T-cell (primary cell): Measurements from ENCODE around the gene CHFR. TPM values are rescaled to one million over a fixed set of nuclear protein-coding genes. Genes with fewer than 3 reads are reported as not detected.
"Not testable (repeated sequence)": the region's sequence is repeated elsewhere in the genome, so short reads cannot be mapped to it uniquely, and the experiment has no call there.

Experiments
- ATAC-seq, 4 experiments: fragments of 200-7000 bp in 3 of 4; fragments of 150-1000 bp in 1 of 4; cut with Tn5 transposase; replicated peaks in 1 of 4; 1 replicate in 3 of 4; 2 replicates in 1 of 4; pipeline ENCODE4 v1.10.0; 2021; ENCODE audit warnings: moderate library complexity in 3 of 4, mild to moderate bottlenecking in 2 of 4, moderate number of reproducible peaks in 1 of 4
- CTCF ChIA-PET, 2 donors: fragments of 300-600 bp; sonication (Branson Sonifier 250); formaldehyde crosslinking; loops; one replicate each; lab custom pipeline; 2022; ENCODE audit warnings: antibody characterized with exemption in 2 of 2; lab: Charles Lee
- POLR2A ChIA-PET, 2 donors: fragments of 300-600 bp; sonication (Branson Sonifier 250); formaldehyde crosslinking; loops; one replicate each; lab custom pipeline; 2022; ENCODE audit warnings: antibody characterized with exemption in 2 of 2; lab: Charles Lee
- DNase-seq, 35 experiments: peaks; one replicate each; pipeline versions ENCODE4 v3.0.0 to v3.0.0-alpha.2; 2013 to 2023
- H3K27ac ChIP-seq: one replicate; pipeline ENCODE4 v1.5.1; 2013; ENCODE audit warnings: low read length
- H3K27me3 ChIP-seq, 2 experiments: replicated peaks in 1 of 2; 1 replicate in 1 of 2; 2 replicates in 1 of 2; pipeline versions ENCODE4 v1.6.1 to v1.7.0; 2013; ENCODE audit warnings: low read length in 1 of 2, mixed read lengths in 1 of 2; ENCODE audit not compliant: control insufficient read depth in 2 of 2, insufficient read depth in 2 of 2; ENCODE audit errors: extremely low read depth in 1 of 2
- H3K36me3 ChIP-seq, 2 donors: 1 replicate in 1 of 2; 2 replicates in 1 of 2; pipeline versions ENCODE4 v1.6.1 to v1.7.0; 2013; ENCODE audit warnings: low read length in 1 of 2; ENCODE audit not compliant: control insufficient read depth in 2 of 2, insufficient read depth in 1 of 2; ENCODE audit errors: extremely low read depth in 1 of 2
- H3K4me1 ChIP-seq, 2 experiments: 1 replicate in 1 of 2; 2 replicates in 1 of 2; pipeline versions ENCODE4 v1.6.1 to v1.7.0; 2013; ENCODE audit warnings: low read length in 2 of 2, mixed read lengths in 1 of 2; ENCODE audit not compliant: insufficient read depth in 2 of 2, control insufficient read depth in 1 of 2; ENCODE audit errors: extremely low read depth in 1 of 2
- H3K4me3 ChIP-seq, 2 donors: 1 replicate in 1 of 2; 2 replicates in 1 of 2; pipeline versions ENCODE4 v1.5.1 to v1.7.0; 2013; ENCODE audit warnings: mild to moderate bottlenecking in 2 of 2, low read length in 1 of 2, moderate library complexity in 1 of 2; ENCODE audit not compliant: control insufficient read depth in 1 of 2; ENCODE audit errors: extremely low read depth in 1 of 2
- H3K9me3 ChIP-seq: 2 replicates; pipeline ENCODE4 v1.7.0; 2013
- H3K27ac Mint-ChIP-seq, 2 donors: one replicate each; pipeline ENCODE4 v1.8.0; 2020 to 2021; ENCODE audit warnings: mild to moderate bottlenecking in 2 of 2, mixed read lengths in 2 of 2
- H3K27me3 Mint-ChIP-seq, 2 donors: one replicate each; pipeline ENCODE4 v1.8.0; 2021 to 2022; ENCODE audit warnings: mixed read lengths in 2 of 2
- H3K36me3 Mint-ChIP-seq: one replicate; pipeline ENCODE4 v1.8.0; 2021; ENCODE audit warnings: mixed read lengths
- H3K4me1 Mint-ChIP-seq, 3 donors: one replicate each; pipeline ENCODE4 v1.8.0; 2020 to 2022; ENCODE audit warnings: mixed read lengths in 3 of 3, mild to moderate bottlenecking in 1 of 3
- H3K4me3 Mint-ChIP-seq, 3 donors: one replicate each; pipeline ENCODE4 v1.8.0; 2020 to 2022; ENCODE audit warnings: mild to moderate bottlenecking in 3 of 3, mixed read lengths in 3 of 3, moderate library complexity in 3 of 3
- H3K9me3 Mint-ChIP-seq, 3 donors: one replicate each; pipeline ENCODE4 v1.8.0; 2020 to 2022; ENCODE audit warnings: mixed read lengths in 3 of 3
- WGBS: methylation state at CpG from one replicate; pipeline ENCODE4 v1.1.5; 2013; ENCODE audit warnings: missing lambda C conversion rate; ENCODE audit not compliant: insufficient coverage; 5-methylcytosine and 5-hydroxymethylcytosine counted together
- total RNA-seq, 35 experiments: library from RNA in 6 of 35; stranded (reverse) in 6 of 35; fragments of 120-200 nt in 1 of 35; gene quantifications; one replicate each; pipeline versions ENCODE4 v1.2.1 to v1.2.4 and lab custom pipeline; 2013 to 2026

CHFR gene
- total RNA-seq, 5 donors from 2014 or later (not counting 1 experiment from before 2014, with no cell fraction given), result 84.2 to 107 (median 86.0) TPM

DNA sequence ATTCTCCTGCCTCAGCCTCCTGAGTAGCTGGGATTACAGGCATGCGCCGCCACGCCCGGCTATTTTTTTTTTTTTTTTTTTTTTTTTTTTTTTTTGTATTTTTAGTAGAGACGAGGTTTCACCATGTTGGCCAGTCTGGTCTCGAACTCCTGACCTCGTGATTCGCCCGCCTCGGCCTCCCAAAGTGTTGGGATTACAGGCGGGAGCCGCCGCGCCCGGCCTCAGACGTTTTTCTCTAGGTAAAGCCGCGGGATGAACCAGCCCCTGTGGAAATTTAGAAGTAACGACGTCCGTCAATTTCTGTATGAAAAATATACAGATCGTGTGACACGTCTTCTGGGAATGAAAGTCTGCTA, 20.4 kb upstream of the CHFR start:
- POLR2A ChIA-PET, result interaction anchor here in 1 of 2 donors (1.5 kb wide), 1 partner anchor 20 kb away, joined by 4 read pairs; the partner anchor contains the start of gene CHFR
- H3K9me3 ChIP-seq, ATAC-seq, H3K27me3 Mint-ChIP-seq, H3K36me3 ChIP-seq, H3K36me3 Mint-ChIP-seq, DNase-seq, H3K27me3 ChIP-seq: not testable (repeated sequence)
- Mint-ChIP-seq H3K27ac (peak overlapping the region; percentile 79 to 97), H3K4me1 (peaks cover 19 to 24% (median 22%) of the 10 kb centered on the region in 3 donors), H3K4me3 (peak overlapping the region; percentile 82 to 95 (median 91)), H3K9me3 (peaks cover 4 to 12% (median 6%) of the 10 kb centered on the region in 3 donors)
- Histone ChIP-seq H3K27ac (peak overlapping the region; percentile 79), H3K4me3 (peak overlapping the region; percentile 77 to 96), H3K4me1 (peaks cover 13 to 31% of the 10 kb centered on the region in 2 experiments)
- CTCF ChIA-PET, result interaction anchor here in 1 of 2 donors (1.0 kb wide), 2 partner anchors 20 to 158 kb away, joined by 3 to 4 read pairs; partner anchors contain the start of gene CHFR
- 4% methylated on average over 14 of the region's 23 CpGs for WGBS

DNA sequence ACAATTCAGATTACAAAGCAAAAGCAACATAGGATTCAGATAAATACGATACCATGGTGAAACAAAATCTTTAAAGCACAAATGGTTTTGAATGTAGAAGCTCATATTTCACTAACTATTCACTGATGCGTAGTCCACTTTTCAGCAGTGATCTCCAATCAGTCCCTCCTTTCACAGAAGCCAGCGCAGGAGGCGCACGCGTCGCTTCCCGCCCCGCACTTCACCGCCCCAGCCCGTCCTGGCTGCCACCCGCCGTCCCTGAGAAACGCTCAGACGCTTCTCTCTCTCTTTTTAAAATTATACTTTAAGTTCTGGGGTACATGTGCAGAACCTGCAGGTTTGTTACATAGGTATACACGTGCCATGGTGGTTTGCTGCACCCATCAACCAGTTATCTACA, 19.8 kb upstream of the CHFR start:
- Mint-ChIP-seq H3K27me3 (no peaks in the 10 kb centered on the region), H3K27ac (peak overlapping the region; percentile 16 to 57), H3K4me3 (peak overlapping the region; percentile 20 to 56 (median 46)), H3K36me3 (peaks cover 4% of the 10 kb centered on the region), H3K9me3 (peaks cover 4 to 10% (median 4%) of the 10 kb centered on the region in 3 donors), H3K4me1 (peaks cover 19 to 24% (median 22%) of the 10 kb centered on the region in 3 donors)
- H3K27me3 ChIP-seq, result peaks cover 0 to 9% of the 10 kb centered on the region in 2 experiments
- ChIA-PET CTCF (interaction anchor here in 1 of 2 donors (1.0 kb wide), 2 partner anchors 20 to 158 kb away, joined by 3 to 4 read pairs; partner anchors contain the start of gene CHFR), POLR2A (no interaction called here)
- H3K4me1 ChIP-seq, result peaks cover 13 to 31% of the 10 kb centered on the region in 2 experiments
- ATAC-seq (no peak), DNase-seq (no peak)
- no peaks in the 10 kb centered on the region for H3K9me3 ChIP-seq
- no peak overlapping the region for H3K4me3 ChIP-seq
- no peaks in the 10 kb centered on the region for H3K36me3 ChIP-seq
- WGBS, result 81% methylated on average over 12 of the region's 16 CpGs
- H3K27ac ChIP-seq, result no peak overlapping the region

DNA sequence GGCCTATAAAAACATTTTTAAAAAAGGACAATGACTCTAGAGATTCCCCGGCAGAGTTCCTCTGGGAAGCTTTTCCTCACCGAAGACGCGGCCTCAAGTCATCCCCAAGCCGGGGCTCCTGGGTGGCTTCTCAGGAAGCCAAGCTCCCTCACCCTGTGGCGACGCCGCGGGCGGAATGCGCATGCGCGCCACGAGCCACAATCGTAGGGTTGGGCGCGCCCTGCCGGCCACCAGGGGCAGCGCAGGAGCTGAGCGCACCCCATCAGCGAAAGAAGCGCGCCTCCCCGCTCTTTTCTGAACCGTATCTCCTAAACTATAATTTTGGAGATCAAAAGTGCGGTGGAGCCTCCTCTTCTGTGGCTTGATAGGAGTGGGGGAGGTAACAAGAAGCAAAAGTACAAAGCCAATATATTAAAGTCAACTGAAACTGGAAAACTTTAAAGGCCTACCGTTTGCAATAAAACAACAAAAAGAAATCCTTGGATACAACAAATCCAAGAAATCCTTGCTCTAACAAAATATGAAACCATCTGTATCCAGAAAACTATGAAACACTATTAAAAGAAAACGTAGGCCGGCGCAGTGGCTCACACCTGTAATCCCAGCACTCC, 17.4 kb upstream of the CHFR start:
- CTCF ChIA-PET, result interaction anchor here (0.7 to 1.9 kb wide), 6 partner anchors 38 to 138 kb away, joined by 3 to 7 read pairs (median 6); partner anchors contain the start of gene GOLGA3 (in 1 of the 2)
- POLR2A ChIA-PET, result no interaction called here
- no peaks in the 10 kb centered on the region for H3K36me3 ChIP-seq
- Mint-ChIP-seq H3K9me3 (no peaks in the 10 kb centered on the region), H3K27ac (peak overlapping the region; percentile 59 to 86), H3K4me3 (peak overlapping the region; percentile 46 to 49 (median 47)), H3K36me3 (no peaks in the 10 kb centered on the region), H3K4me1 (peaks cover 14 to 22% (median 16%) of the 10 kb centered on the region in 3 donors), H3K27me3 (no peaks in the 10 kb centered on the region)
- DNase-seq (peak; percentile 74 to 94 (median 86)), ATAC-seq (peak; percentile 17 to 52 (median 30))
- H3K9me3 ChIP-seq, result no peaks in the 10 kb centered on the region
- no peak overlapping the region for H3K27ac ChIP-seq
- no peak overlapping the region for H3K4me3 ChIP-seq
- peaks cover 13 to 31% of the 10 kb centered on the region in 2 experiments for H3K4me1 ChIP-seq
- peaks cover 0 to 9% of the 10 kb centered on the region in 2 experiments for H3K27me3 ChIP-seq
- 13% methylated on average over 6 of the region's 30 CpGs for WGBS

DNA sequence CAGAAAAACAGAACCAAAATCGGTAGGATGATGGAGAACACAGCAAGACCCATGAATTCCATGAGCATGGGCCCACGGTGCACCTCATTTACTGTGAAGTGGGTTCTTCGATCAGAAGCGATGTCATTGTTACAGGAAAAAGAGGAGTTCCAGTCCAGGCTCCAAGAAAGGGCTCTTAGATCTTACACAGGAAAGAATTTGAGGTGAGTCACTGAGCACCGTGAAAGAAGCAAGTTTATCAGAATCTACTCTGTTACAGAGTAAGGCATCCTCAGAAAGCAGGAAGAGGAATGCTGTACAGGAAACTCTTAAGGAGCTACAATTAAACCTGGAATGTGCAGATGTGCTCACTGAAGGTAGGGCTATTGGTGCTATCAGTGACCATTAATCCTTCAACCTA, 11.6 kb upstream of the CHFR start:
- H3K36me3 Mint-ChIP-seq, result no peaks in the 10 kb centered on the region
- CTCF ChIA-PET, result no interaction called here
- no peaks in the 10 kb centered on the region for H3K27me3 Mint-ChIP-seq

GRCh38 chr12:132888852-132889251, 1.4 kb upstream of the CHFR start:
- Histone ChIP-seq H3K27ac (peak overlapping the region; percentile 99), H3K9me3 (no peaks in the 10 kb centered on the region), H3K4me1 (peaks cover 4 to 18% of the 10 kb centered on the region in 2 experiments), H3K36me3 (peaks cover 0 to 6% of the 10 kb centered on the region in 2 donors), H3K4me3 (no peak overlapping the region), H3K27me3 (no peaks in the 10 kb centered on the region)
- WGBS, result 97% methylated on average over 4 of the region's 6 CpGs
- DNase-seq (no peak), ATAC-seq (no peak)
- Mint-ChIP-seq H3K27me3 (no peaks in the 10 kb centered on the region), H3K9me3 (no peaks in the 10 kb centered on the region), H3K36me3 (peaks cover 10% of the 10 kb centered on the region), H3K4me3 (peak overlapping the region; percentile 53 to 98 (median 54)), H3K4me1 (peaks cover 21 to 30% (median 27%) of the 10 kb centered on the region in 3 donors), H3K27ac (peak overlapping the region; percentile 78 to 100)
- POLR2A ChIA-PET, result no interaction called here
- CTCF ChIA-PET, result no interaction called here

More for the DNA sequence above, 11.6 kb upstream of the CHFR start:
- Histone ChIP-seq H3K9me3 (no peaks in the 10 kb centered on the region), H3K4me1 (no peaks in the 10 kb centered on the region), H3K27ac (no peak overlapping the region), H3K36me3 (no peaks in the 10 kb centered on the region), H3K27me3 (no peaks in the 10 kb centered on the region), H3K4me3 (no peak overlapping the region)
- no peak for DNase-seq
- Mint-ChIP-seq H3K27ac (no peak overlapping the region), H3K9me3 (no peaks in the 10 kb centered on the region), H3K4me3 (no peak overlapping the region), H3K4me1 (peaks cover 0 to 2% (median 0%) of the 10 kb centered on the region in 3 donors)
- POLR2A ChIA-PET, result no interaction called here
- no peak for ATAC-seq
- WGBS, result 89% methylated on average over 4 of the region's 5 CpGs
